ENCODE results near the gene HMGB1.

Gene HMGB1

GRCh38 chr13:30418717-30419459 is 46.8 kb downstream of the HMGB1 start:
- Histone ChIP-seq H3K27me3 (replicated peaks; ENCODE audit: control insufficient read depth, insufficient read depth, low read length, poor library complexity, severe bottlenecking) (no peaks in the 10 kb centered on the region), H3K27ac (ENCODE audit: insufficient read depth, low read length, poor library complexity, severe bottlenecking) (no peak overlapping the region), H3K36me3 (ENCODE audit: control insufficient read depth, insufficient read depth, low read length) (no peaks in the 10 kb centered on the region), H3K9me3 (ENCODE audit: control insufficient read depth, low read length) (no peaks in the 10 kb centered on the region), H3K4me1 (ENCODE audit: control insufficient read depth, insufficient read depth, low read length, poor library complexity, severe bottlenecking) (no peaks in the 10 kb centered on the region), H3K4me3 (ENCODE audit: insufficient read depth, low read depth, low read length, poor library complexity, severe bottlenecking) (no peak overlapping the region)
- no peak for DNase-seq

- no peak overlapping the region for H3K27ac ChIP-seq (ENCODE audit: insufficient read depth, low read length, poor library complexity, severe bottlenecking)
- no peak overlapping the region for H3K4me3 ChIP-seq (ENCODE audit: insufficient read depth, low read depth, low read length, poor library complexity, severe bottlenecking)
- no peaks in the 10 kb centered on the region for H3K4me1 ChIP-seq (ENCODE audit: control insufficient read depth, insufficient read depth, low read length, poor library complexity, severe bottlenecking)
- no peaks in the 10 kb centered on the region for H3K36me3 ChIP-seq (ENCODE audit: control insufficient read depth, insufficient read depth, low read length)
- no peaks in the 10 kb centered on the region for H3K27me3 ChIP-seq (replicated peaks; ENCODE audit: control insufficient read depth, insufficient read depth, low read length, poor library complexity, severe bottlenecking)
- H3K9me3 ChIP-seq (ENCODE audit: control insufficient read depth, low read length) = no peaks in the 10 kb centered on the region
- no peak for DNase-seq
These were observed 47.5 kb downstream of the HMGB1 start for GRCh38 chr13:30418075-30418716.

DNA sequence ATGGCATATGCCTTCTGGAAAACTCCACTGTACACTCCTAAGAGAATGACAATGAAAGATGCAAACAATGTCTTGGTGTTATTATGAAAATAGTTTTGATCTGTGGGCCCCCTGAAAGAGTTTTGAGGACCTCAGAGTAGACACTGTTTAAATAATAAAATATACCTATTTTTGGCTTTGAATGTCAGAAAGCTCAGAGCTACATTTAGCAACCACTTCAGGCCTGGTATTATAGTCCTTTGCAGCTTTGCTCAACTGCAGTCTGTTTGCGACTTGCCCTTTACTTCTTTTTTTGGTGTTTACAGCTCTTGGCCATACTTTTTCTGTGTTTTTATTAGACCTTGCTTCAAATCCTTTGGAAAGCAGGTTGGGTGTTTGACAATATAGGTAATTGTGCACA is 49.3 kb downstream of the HMGB1 start:
- DNase-seq = no peak
- Histone ChIP-seq H3K27me3 (replicated peaks; ENCODE audit: control insufficient read depth, insufficient read depth, low read length, poor library complexity, severe bottlenecking) (no peaks in the 10 kb centered on the region), H3K4me3 (ENCODE audit: insufficient read depth, low read depth, low read length, poor library complexity, severe bottlenecking) (no peak overlapping the region), H3K4me1 (ENCODE audit: control insufficient read depth, insufficient read depth, low read length, poor library complexity, severe bottlenecking) (no peaks in the 10 kb centered on the region), H3K36me3 (ENCODE audit: control insufficient read depth, insufficient read depth, low read length) (no peaks in the 10 kb centered on the region), H3K27ac (ENCODE audit: insufficient read depth, low read length, poor library complexity, severe bottlenecking) (no peak overlapping the region), H3K9me3 (ENCODE audit: control insufficient read depth, low read length) (no peaks in the 10 kb centered on the region)

GRCh38 chr13:30415430-30416030 is 50.2 kb downstream of the HMGB1 start:
- H3K4me1 ChIP-seq (ENCODE audit: control insufficient read depth, insufficient read depth, low read length, poor library complexity, severe bottlenecking) = no peaks in the 10 kb centered on the region
- DNase-seq = no peak
- H3K4me3 ChIP-seq (ENCODE audit: insufficient read depth, low read depth, low read length, poor library complexity, severe bottlenecking) = no peak overlapping the region
- no peaks in the 10 kb centered on the region for H3K36me3 ChIP-seq (ENCODE audit: control insufficient read depth, insufficient read depth, low read length)
- no peaks in the 10 kb centered on the region for H3K9me3 ChIP-seq (ENCODE audit: control insufficient read depth, low read length)
- H3K27ac ChIP-seq (ENCODE audit: insufficient read depth, low read length, poor library complexity, severe bottlenecking) = no peak overlapping the region
- H3K27me3 ChIP-seq (replicated peaks; ENCODE audit: control insufficient read depth, insufficient read depth, low read length, poor library complexity, severe bottlenecking) = no peaks in the 10 kb centered on the region

GRCh38 chr13:30413842-30414241 is 51.9 kb downstream of the HMGB1 start:
- Histone ChIP-seq H3K36me3 (ENCODE audit: control insufficient read depth, insufficient read depth, low read length) (no peaks in the 10 kb centered on the region), H3K4me1 (ENCODE audit: control insufficient read depth, insufficient read depth, low read length, poor library complexity, severe bottlenecking) (peaks cover under 1% of the 10 kb centered on the region), H3K27me3 (replicated peaks; ENCODE audit: control insufficient read depth, insufficient read depth, low read length, poor library complexity, severe bottlenecking) (no peaks in the 10 kb centered on the region), H3K4me3 (ENCODE audit: insufficient read depth, low read depth, low read length, poor library complexity, severe bottlenecking) (no peak overlapping the region), H3K9me3 (ENCODE audit: control insufficient read depth, low read length) (no peaks in the 10 kb centered on the region), H3K27ac (ENCODE audit: insufficient read depth, low read length, poor library complexity, severe bottlenecking) (no peak overlapping the region)
- DNase-seq = no peak

- no peak overlapping the region for H3K27ac ChIP-seq (ENCODE audit: insufficient read depth, low read length, poor library complexity, severe bottlenecking)
- H3K4me1 ChIP-seq (ENCODE audit: control insufficient read depth, insufficient read depth, low read length, poor library complexity, severe bottlenecking) = peaks cover 9% of the 10 kb centered on the region
- H3K27me3 ChIP-seq (replicated peaks; ENCODE audit: control insufficient read depth, insufficient read depth, low read length, poor library complexity, severe bottlenecking) = no peaks in the 10 kb centered on the region
- DNase-seq = no peak
- no peak overlapping the region for H3K4me3 ChIP-seq (ENCODE audit: insufficient read depth, low read depth, low read length, poor library complexity, severe bottlenecking)
- no peaks in the 10 kb centered on the region for H3K9me3 ChIP-seq (ENCODE audit: control insufficient read depth, low read length)
- H3K36me3 ChIP-seq (ENCODE audit: control insufficient read depth, insufficient read depth, low read length) = no peaks in the 10 kb centered on the region
These were observed 53.4 kb downstream of the HMGB1 start for GRCh38 chr13:30412346-30412745.

DNA sequence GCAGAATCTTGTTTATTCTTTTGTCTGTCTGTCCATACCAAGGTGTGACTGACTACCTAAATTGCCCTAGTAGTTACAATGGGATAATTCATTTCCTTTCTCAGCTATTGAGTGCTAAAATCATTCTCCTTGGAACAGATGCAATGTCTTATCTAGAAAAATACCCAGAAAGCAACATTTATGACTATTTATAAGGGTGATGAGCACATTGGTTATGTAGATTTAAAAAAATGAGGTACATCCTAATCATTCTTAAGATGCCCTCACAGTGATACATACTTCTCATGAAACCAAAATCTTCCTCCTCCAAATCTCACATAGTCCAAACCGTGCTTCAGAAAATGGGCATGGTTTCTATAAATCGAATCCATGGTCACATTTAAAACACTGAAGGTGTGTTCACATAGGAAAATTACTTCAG is 55.0 kb downstream of the HMGB1 start:
- H3K36me3 ChIP-seq (ENCODE audit: control insufficient read depth, insufficient read depth, low read length) = no peaks in the 10 kb centered on the region
- no peaks in the 10 kb centered on the region for H3K27me3 ChIP-seq (replicated peaks; ENCODE audit: control insufficient read depth, insufficient read depth, low read length, poor library complexity, severe bottlenecking)
- H3K4me1 ChIP-seq (ENCODE audit: control insufficient read depth, insufficient read depth, low read length, poor library complexity, severe bottlenecking) = peaks cover 9% of the 10 kb centered on the region
- no peak overlapping the region for H3K27ac ChIP-seq (ENCODE audit: insufficient read depth, low read length, poor library complexity, severe bottlenecking)
- no peak for DNase-seq
- no peaks in the 10 kb centered on the region for H3K9me3 ChIP-seq (ENCODE audit: control insufficient read depth, low read length)
- no peak overlapping the region for H3K4me3 ChIP-seq (ENCODE audit: insufficient read depth, low read depth, low read length, poor library complexity, severe bottlenecking)

DNA sequence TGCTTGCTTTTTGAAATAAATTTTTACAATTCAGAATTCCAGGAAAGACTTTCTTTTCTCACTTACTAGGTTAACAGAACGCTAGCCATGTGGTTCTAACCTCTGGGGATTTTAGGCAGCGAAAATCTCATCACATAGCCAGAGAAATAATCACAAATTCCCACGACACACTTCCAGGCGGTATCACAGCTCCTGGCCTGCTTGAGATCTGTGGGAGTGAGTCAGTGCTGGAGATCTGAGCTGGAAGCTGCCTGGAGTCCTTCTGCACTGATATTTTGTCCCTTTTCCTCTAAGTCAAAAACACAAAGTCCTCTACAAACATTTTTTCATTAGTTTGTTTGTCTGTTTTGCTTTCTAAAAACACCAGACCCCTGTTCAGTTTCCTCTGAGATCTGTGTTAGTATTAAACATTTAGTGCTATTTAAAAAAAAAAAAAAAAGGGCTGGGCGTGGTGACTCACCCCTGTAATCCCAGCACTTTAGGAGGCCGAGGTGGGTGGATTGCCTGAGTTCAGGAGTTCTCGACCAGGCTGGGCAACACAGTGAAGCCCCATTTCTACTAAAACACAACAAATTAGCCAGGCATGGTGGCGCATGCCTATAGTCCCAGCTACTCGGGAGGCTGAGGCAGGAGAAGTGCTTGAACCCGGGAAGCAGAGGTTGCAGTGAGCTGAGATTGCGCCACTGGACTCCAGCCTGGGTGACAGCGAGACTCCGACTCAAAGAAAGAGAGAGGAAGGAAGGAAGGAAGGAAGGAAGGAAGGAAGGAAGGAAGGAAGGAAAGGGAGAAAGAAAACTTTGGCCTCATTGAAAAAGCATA is 55.6 kb downstream of the HMGB1 start:
- Histone ChIP-seq H3K27me3 (replicated peaks; ENCODE audit: control insufficient read depth, insufficient read depth, low read length, poor library complexity, severe bottlenecking) (no peaks in the 10 kb centered on the region), H3K4me3 (ENCODE audit: insufficient read depth, low read depth, low read length, poor library complexity, severe bottlenecking) (no peak overlapping the region), H3K36me3 (ENCODE audit: control insufficient read depth, insufficient read depth, low read length) (no peaks in the 10 kb centered on the region), H3K27ac (ENCODE audit: insufficient read depth, low read length, poor library complexity, severe bottlenecking) (no peak overlapping the region), H3K9me3 (ENCODE audit: control insufficient read depth, low read length) (no peaks in the 10 kb centered on the region), H3K4me1 (ENCODE audit: control insufficient read depth, insufficient read depth, low read length, poor library complexity, severe bottlenecking) (peaks cover 9% of the 10 kb centered on the region)
- no peak for DNase-seq

DNA sequence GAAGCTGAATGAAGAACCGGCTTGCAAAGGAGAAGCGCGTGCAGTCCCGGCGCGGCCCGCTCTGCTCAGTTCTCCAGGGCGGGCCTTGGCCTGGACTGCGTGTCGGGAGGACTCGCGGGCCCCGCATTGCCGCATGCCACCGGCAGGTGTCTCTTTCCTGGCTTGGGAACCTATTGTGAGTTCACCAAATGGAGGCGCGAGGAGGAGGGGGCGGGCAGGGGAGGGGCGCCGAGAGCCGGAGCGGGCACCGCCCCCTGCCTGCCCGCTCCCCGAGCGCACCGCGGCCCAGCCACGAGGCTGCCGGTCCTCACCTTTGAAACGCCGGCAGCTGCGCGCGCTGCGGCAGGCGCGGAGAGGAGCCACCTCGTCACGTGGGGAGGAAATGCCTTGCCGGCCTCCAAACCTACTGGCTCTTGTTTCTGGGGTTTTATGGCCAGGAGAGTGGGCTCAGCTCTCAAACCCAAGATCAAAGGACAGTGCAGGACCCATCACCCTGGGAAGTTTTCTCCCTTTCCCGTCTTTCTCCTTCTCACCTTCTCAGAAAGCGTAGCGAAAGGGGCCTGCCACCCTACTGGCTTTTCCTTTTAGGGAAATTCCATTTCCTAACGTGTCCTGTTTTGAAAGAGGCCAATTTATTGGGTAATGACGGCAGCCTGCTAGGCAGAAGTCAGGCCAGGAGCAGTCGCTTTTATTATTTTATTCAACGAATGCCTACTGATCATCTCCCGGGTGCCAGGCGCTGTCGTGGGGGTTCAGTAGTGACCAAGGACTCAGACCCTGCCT is 57.2 kb downstream of the HMGB1 start:
- Histone ChIP-seq H3K27ac (ENCODE audit: insufficient read depth, low read length, poor library complexity, severe bottlenecking) (peak overlapping the region; percentile 10), H3K27me3 (replicated peaks; ENCODE audit: control insufficient read depth, insufficient read depth, low read length, poor library complexity, severe bottlenecking) (no peaks in the 10 kb centered on the region), H3K4me3 (ENCODE audit: insufficient read depth, low read depth, low read length, poor library complexity, severe bottlenecking) (peak overlapping the region; percentile 36), H3K9me3 (ENCODE audit: control insufficient read depth, low read length) (no peaks in the 10 kb centered on the region), H3K4me1 (ENCODE audit: control insufficient read depth, insufficient read depth, low read length, poor library complexity, severe bottlenecking) (peaks cover 9% of the 10 kb centered on the region), H3K36me3 (ENCODE audit: control insufficient read depth, insufficient read depth, low read length) (no peaks in the 10 kb centered on the region)
- DNase-seq = peak; percentile 83 to 88 (median 84)
